ENCODE data around the gene C1orf159. TPM values are rescaled to one million over a fixed set of nuclear protein-coding genes. Genes with fewer than 3 reads are reported as not detected.
A peak's percentile ranks its signal among the peaks of the same experiment; 100 is the strongest.
"Not testable (repeated sequence)": the region's sequence is repeated elsewhere in the genome, so short reads cannot be mapped to it uniquely, and the experiment has no call there.

Gene C1orf159
- polyA plus RNA-seq, 1 donor (not counting 4 experiments of a cell fraction or from before 2014, with no cell fraction given) = 6.1 TPM

DNA sequence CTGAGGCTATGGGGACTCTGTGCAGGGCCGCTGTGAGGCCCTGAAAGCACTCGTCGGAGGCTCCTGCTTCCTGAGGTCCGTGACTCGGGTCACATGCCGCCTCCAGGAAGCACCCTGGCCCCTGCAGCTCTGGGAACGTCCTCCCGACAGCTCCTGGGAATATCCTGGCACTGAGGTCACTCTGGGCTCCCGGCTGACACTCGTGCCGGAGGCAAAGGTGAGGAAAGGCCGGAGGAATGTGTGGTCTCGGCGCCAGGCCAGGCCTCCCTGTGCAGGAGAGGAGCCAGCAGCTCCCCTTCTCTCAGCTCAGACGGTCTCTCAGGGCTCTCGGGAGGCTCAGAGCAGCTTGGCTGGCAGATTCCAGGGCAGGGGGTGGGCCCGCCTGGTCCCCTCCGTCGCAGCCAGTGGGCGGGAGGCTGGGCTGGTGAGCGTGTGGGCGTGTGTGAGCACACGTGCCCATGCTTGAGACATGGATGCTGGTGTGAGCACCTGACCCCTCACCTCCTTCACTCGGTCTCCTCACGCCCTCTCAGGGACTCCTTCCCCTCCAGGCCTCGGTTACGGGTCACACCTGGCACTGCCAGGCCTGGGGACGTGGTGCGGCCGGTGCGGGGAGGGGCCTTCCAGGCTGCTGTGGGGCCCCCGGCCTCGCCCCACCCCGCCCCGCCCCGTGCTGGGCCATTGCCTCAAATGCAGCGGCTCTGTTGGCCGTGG is 36.3 kb downstream of the C1orf159 start:
- FAIRE-seq (peak; percentile 87), DNase-seq (ENCODE audit: low read depth, low spot score) (peak; percentile 86)
- Histone ChIP-seq H3K27ac (ENCODE audit: control insufficient read depth, insufficient read depth, low read length) (peak overlapping the region; percentile 36), H4K20me1 (ENCODE audit: control insufficient read depth, extremely low read depth, insufficient read depth, low read length) (no peaks in the 10 kb centered on the region), H3K27me3 (ENCODE audit: control insufficient read depth, extremely low read depth, insufficient read depth, low read length) (peaks cover 9% of the 10 kb centered on the region), H3K36me3 (ENCODE audit: control insufficient read depth in 2 of 2, extremely low read depth in 1 of 2, insufficient read depth in 2 of 2, low read length in 2 of 2) (peaks cover 0 to 6% of the 10 kb centered on the region in 2 experiments), H2AFZ (ENCODE audit: control insufficient read depth, low read length) (peak overlapping the region; percentile 37), H3K4me2 (ENCODE audit: control insufficient read depth, extremely low read depth, insufficient read depth, low read depth, low read length) (peak overlapping the region; percentile 73), H3K4me3 (ENCODE audit: control insufficient read depth in 2 of 3, extremely low read depth in 1 of 3, insufficient read depth in 2 of 3, low read depth in 1 of 3, low read length in 3 of 3) (peak overlapping the region in 2 of 3 experiments; percentile 5 to 51), H3K79me2 (ENCODE audit: control insufficient read depth, insufficient read depth, low read length) (no peaks in the 10 kb centered on the region), H3K9me3 (ENCODE audit: control insufficient read depth, low read depth, low read length) (no peaks in the 10 kb centered on the region), H3K9ac (ENCODE audit: control insufficient read depth, extremely low read depth, insufficient read depth, low read length) (peak overlapping the region; percentile 54), H3K4me1 (ENCODE audit: control insufficient read depth, extremely low read depth, insufficient read depth, low read length) (peaks cover 12% of the 10 kb centered on the region), H3K9me1 (ENCODE audit: control insufficient read depth, extremely low read depth, insufficient read depth, low read length) (no peaks in the 10 kb centered on the region)
- TF ChIP-seq, protein P1, sequence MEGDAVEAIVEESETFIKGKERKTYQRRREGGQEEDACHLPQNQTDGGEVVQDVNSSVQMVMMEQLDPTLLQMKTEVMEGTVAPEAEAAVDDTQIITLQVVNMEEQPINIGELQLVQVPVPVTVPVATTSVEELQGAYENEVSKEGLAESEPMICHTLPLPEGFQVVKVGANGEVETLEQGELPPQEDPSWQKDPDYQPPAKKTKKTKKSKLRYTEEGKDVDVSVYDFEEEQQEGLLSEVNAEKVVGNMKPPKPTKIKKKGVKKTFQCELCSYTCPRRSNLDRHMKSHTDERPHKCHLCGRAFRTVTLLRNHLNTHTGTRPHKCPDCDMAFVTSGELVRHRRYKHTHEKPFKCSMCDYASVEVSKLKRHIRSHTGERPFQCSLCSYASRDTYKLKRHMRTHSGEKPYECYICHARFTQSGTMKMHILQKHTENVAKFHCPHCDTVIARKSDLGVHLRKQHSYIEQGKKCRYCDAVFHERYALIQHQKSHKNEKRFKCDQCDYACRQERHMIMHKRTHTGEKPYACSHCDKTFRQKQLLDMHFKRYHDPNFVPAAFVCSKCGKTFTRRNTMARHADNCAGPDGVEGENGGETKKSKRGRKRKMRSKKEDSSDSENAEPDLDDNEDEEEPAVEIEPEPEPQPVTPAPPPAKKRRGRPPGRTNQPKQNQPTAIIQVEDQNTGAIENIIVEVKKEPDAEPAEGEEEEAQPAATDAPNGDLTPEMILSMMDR (optimal IDR thresholded peaks at IDR 0.05 in 1 of 3, IDR thresholded peaks at IDR 0.05 in 1 of 3, conservative IDR thresholded peaks at IDR 0.05 in 1 of 3; ENCODE audit: extremely low read depth in 1 of 3, insufficient read depth in 2 of 3, low read length in 3 of 3) = no peak
- no peak for TF ChIP-seq EZH2 (IDR thresholded peaks at IDR 0.05; ENCODE audit: low read length)
- dilution Hi-C loops (cut with MboI; ENCODE audit: extremely low pct_ligation_motif_present, low sequenced_read_pairs) = no loop called here

DNA sequence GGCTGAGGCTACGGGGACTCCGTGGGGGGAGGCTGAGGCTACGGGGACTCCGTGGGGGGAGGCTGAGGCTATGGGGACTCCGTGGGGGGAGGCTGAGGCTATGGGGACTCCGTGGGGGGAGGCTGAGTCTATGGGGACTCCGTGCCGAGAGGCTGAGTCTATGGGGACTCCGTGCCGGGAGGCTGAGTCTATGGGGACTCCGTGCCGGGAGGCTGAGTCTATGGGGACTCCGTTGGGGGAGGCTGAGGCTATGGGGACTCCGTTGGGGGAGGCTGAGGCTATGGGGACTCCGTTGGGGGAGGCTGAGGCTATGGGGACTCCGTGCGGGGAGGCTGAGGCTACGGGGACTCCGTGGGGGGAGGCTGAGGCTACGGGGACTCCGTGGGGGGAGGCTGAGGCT is 38.5 kb downstream of the C1orf159 start:
- H3K27ac ChIP-seq (ENCODE audit: control insufficient read depth, insufficient read depth, low read length); H3K79me2 ChIP-seq (ENCODE audit: control insufficient read depth, insufficient read depth, low read length); H3K9me3 ChIP-seq (ENCODE audit: control insufficient read depth, low read depth, low read length); FAIRE-seq; H2AFZ ChIP-seq (ENCODE audit: control insufficient read depth, low read length); H3K4me2 ChIP-seq (ENCODE audit: control insufficient read depth, extremely low read depth, insufficient read depth, low read depth, low read length); H3K36me3 ChIP-seq (ENCODE audit: control insufficient read depth in 2 of 2, extremely low read depth in 1 of 2, insufficient read depth in 2 of 2, low read length in 2 of 2); H3K9me1 ChIP-seq (ENCODE audit: control insufficient read depth, extremely low read depth, insufficient read depth, low read length); dilution Hi-C loops (cut with MboI; ENCODE audit: extremely low pct_ligation_motif_present, low sequenced_read_pairs); H4K20me1 ChIP-seq (ENCODE audit: control insufficient read depth, extremely low read depth, insufficient read depth, low read length); H3K9ac ChIP-seq (ENCODE audit: control insufficient read depth, extremely low read depth, insufficient read depth, low read length); H3K4me3 ChIP-seq (ENCODE audit: control insufficient read depth in 2 of 3, extremely low read depth in 1 of 3, insufficient read depth in 2 of 3, low read depth in 1 of 3, low read length in 3 of 3); DNase-seq (ENCODE audit: low read depth, low spot score): not testable (repeated sequence)
- H3K4me1 ChIP-seq (ENCODE audit: control insufficient read depth, extremely low read depth, insufficient read depth, low read length) = peaks cover 27% of the 10 kb centered on the region
- peaks cover 10% of the 10 kb centered on the region for H3K27me3 ChIP-seq (ENCODE audit: control insufficient read depth, extremely low read depth, insufficient read depth, low read length)

Measured in keratinocyte (primary cell).